CD4-positive, alpha-beta T cell treated with Interleukin-15 for 1 hour (primary cell): ENCODE measurements around the gene PRKG1.

ENCODE experiments used
- DNase-seq: peaks from one replicate; pipeline ENCODE4 v3.0.0-alpha.2; 2020

PRKG1 gene

GRCh38 chr10:51786016-51786683 is 711.9 kb downstream of the PRKG1 start:
- no peak for DNase-seq

GRCh38 chr10:51786684-51787035 is 712.4 kb downstream of the PRKG1 start:
- DNase-seq = no peak

- DNase-seq = no peak
Observed at GRCh38 chr10:51788273-51788672, 714.0 kb downstream of the PRKG1 start.

- no peak for DNase-seq
Observed at GRCh38 chr10:51789118-51789517, 714.8 kb downstream of the PRKG1 start.

GRCh38 chr10:51789903-51790302 is 715.6 kb downstream of the PRKG1 start:
- DNase-seq = no peak

GRCh38 chr10:51792678-51793077 is 718.4 kb downstream of the PRKG1 start:
- no peak for DNase-seq

- no peak for DNase-seq
Observed at GRCh38 chr10:51800121-51800520, 725.8 kb downstream of the PRKG1 start.

- DNase-seq = no peak
Observed at GRCh38 chr10:51800725-51801424, 726.6 kb downstream of the PRKG1 start.

GRCh38 chr10:51802030-51802429 is 727.7 kb downstream of the PRKG1 start:
- no peak for DNase-seq

- no peak for DNase-seq
Observed at GRCh38 chr10:51804866-51805265, 730.6 kb downstream of the PRKG1 start.

- DNase-seq = no peak
Observed at GRCh38 chr10:51806079-51806835, 732.0 kb downstream of the PRKG1 start.

- DNase-seq = no peak
Observed at GRCh38 chr10:51808187-51808586, 733.9 kb downstream of the PRKG1 start.

- no peak for DNase-seq
Observed at GRCh38 chr10:51815723-51816122, 741.4 kb downstream of the PRKG1 start.

GRCh38 chr10:51821045-51821444 is 746.8 kb downstream of the PRKG1 start:
- DNase-seq = no peak

- DNase-seq = no peak
Observed at GRCh38 chr10:51821745-51822144, 747.5 kb downstream of the PRKG1 start.

GRCh38 chr10:51832652-51833383 is 758.5 kb downstream of the PRKG1 start:
- DNase-seq = no peak

- DNase-seq = no peak
Observed at GRCh38 chr10:51834548-51834947, 760.3 kb downstream of the PRKG1 start.

- no peak for DNase-seq
Observed at GRCh38 chr10:51838471-51838870, 764.2 kb downstream of the PRKG1 start.

GRCh38 chr10:51843966-51844365 is 769.7 kb downstream of the PRKG1 start:
- no peak for DNase-seq

- DNase-seq = no peak
Observed at GRCh38 chr10:51846856-51847506, 772.7 kb downstream of the PRKG1 start.

GRCh38 chr10:51852297-51852696 is 778.0 kb downstream of the PRKG1 start:
- DNase-seq = no peak

GRCh38 chr10:51857305-51857704 is 783.0 kb downstream of the PRKG1 start:
- DNase-seq = no peak

GRCh38 chr10:51860257-51860656 is 786.0 kb downstream of the PRKG1 start:
- no peak for DNase-seq
